Smooth muscle cell of the coronary artery (primary cell): ENCODE data around the gene HENMT1. TPM values are rescaled to one million over a fixed set of nuclear protein-coding genes. Genes with fewer than 3 reads are reported as not detected.

Experiments used
- total RNA-seq: library from RNA; depleted of rRNA; stranded (reverse); fragments of >200 nt; gene quantifications from 2 replicates; pipeline ENCODE4 v1.2.3, GENCODE V29; 2014; ENCODE audit warnings: low replicate concordance

The HENMT1 gene
- total RNA-seq, result 1.4 and 1.9 TPM in 2 replicates

GRCh38 chr1:108661030-108661609, at the start of gene HENMT1:
Gene HENMT1, minus strand, starts transcription at chr1:108661093. Its CDS starts 1,209 bp downstream, at chr1:108659884.

GRCh38 chr1:108691942-108692723, 31.2 kb upstream of the HENMT1 start, which contains the start of gene PRPF38B:
Gene PRPF38B, plus strand, starts transcription at chr1:108692310. Its CDS starts 282 bp downstream, at chr1:108692592.

Other genes starting within 250 kb of the HENMT1 start
- gene NBPF6, start 210.8 kb downstream of the HENMT1 start, total RNA-seq, result not detected in 2 replicates
- gene EEIG2, start 101.0 kb downstream of the HENMT1 start, total RNA-seq, result 7.8 and 30.3 TPM in 2 replicates
- 8.4 and 11.3 TPM in 2 replicates for gene PRPF38B, start 31.2 kb upstream of the HENMT1 start, total RNA-seq
- 0.23 and 0.70 TPM in 2 replicates for gene FNDC7, start 51.8 kb upstream of the HENMT1 start, total RNA-seq
- gene STXBP3, start 85.6 kb upstream of the HENMT1 start, total RNA-seq, result 41.8 and 157 TPM in 2 replicates
- not detected in 2 replicates for gene AKNAD1, start 196.0 kb upstream of the HENMT1 start, total RNA-seq
- gene GPSM2, start 215.9 kb upstream of the HENMT1 start, total RNA-seq, result 8.9 and 12.4 TPM in 2 replicates